WTC11 (cell line): ENCODE results near the gene UGT1A8.

Experiments
- CREB1 ChIP-seq: sonication (generic); formaldehyde crosslinking; IDR thresholded peaks from 2 replicates; pipeline ENCODE4 v1.8.0; 2023; ENCODE audit warnings: mild to moderate bottlenecking, missing genetic modification reagents
- CTCF ChIP-seq: fragments of 200-600 bp; IDR thresholded peaks from 2 replicates; pipeline ENCODE4 v1.8.0; 2022; ENCODE audit warnings: antibody characterized with exemption
- ETV6 ChIP-seq: sonication (generic); formaldehyde crosslinking; IDR thresholded peaks from 2 replicates; pipeline ENCODE4 v1.8.1; 2022; ENCODE audit warnings: mild to moderate bottlenecking, missing genetic modification reagents
- FOXP1 ChIP-seq: sonication (generic); formaldehyde crosslinking; IDR thresholded peaks from 2 replicates; pipeline ENCODE4 v1.8.0; 2022; ENCODE audit warnings: missing genetic modification reagents, mild to moderate bottlenecking, moderate library complexity, borderline replicate concordance
- GTF2I ChIP-seq: fragments of 250-450 bp; sonication (Bioruptor Pico); conservative IDR thresholded peaks from 2 replicates; pipeline ENCODE4 v1.4.0; 2021; ENCODE audit warnings: mild to moderate bottlenecking
- PREB ChIP-seq: sonication (generic); formaldehyde crosslinking; IDR thresholded peaks from 2 replicates; pipeline ENCODE4 v1.8.1; 2022; ENCODE audit warnings: mild to moderate bottlenecking, missing genetic modification reagents, moderate library complexity, borderline replicate concordance
- SP1 ChIP-seq: sonication (generic); formaldehyde crosslinking; conservative IDR thresholded peaks from 2 replicates; pipeline ENCODE4 v1.8.1; 2022; ENCODE audit warnings: missing genetic modification reagents
- ZNF121 ChIP-seq: sonication (generic); formaldehyde crosslinking; IDR thresholded peaks from 2 replicates; pipeline ENCODE4 v1.8.0; 2023; ENCODE audit warnings: missing genetic modification reagents
- TF ChIP-seq, protein P1 (sequence below): sonication (generic); formaldehyde crosslinking; IDR thresholded peaks from 2 replicates; pipeline ENCODE4 v1.8.0; 2022; ENCODE audit warnings: mild to moderate bottlenecking, missing genetic modification reagents
- TF ChIP-seq, protein P2 (sequence below): sonication (generic); formaldehyde crosslinking; IDR thresholded peaks from 2 replicates; pipeline ENCODE4 v1.8.0; 2023; ENCODE audit warnings: missing genetic modification reagents
- TF ChIP-seq, protein P3 (sequence below): sonication (generic); formaldehyde crosslinking; IDR thresholded peaks from 2 replicates; pipeline ENCODE4 v1.8.1; 2023; ENCODE audit warnings: mild to moderate bottlenecking, missing genetic modification reagents, borderline replicate concordance

DNA sequence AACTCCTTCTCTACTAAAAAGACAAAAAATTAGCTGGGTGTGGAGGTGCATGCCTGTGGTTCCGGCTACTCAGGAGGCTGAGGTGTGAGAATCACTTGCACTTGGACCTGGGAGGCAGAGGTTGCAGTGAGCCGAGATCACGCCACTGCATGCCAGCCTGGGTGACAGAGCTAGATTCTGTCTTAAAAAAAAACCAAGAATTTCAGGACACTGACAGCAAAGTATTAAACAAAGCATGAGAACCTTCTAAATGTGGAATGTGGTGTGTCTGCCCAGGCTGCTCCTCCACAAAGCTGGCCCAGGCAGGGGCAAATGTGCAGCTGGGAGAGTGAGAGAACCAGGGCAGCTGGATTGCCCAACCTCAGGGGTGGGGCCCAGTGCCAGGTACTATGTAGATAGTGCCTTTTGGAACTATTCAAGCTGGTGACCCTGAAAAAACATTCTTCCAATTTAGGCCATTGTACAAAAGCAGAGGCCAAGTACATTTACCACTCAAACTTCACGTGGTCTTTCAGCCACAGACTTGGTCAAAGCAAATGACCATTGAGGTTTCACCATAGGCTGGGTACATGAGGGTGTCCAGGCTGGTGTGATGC is 88.6 kb downstream of the UGT1A8 start:
- TF ChIP-seq CTCF (no peak), GTF2I (CRISPR knock-in tag) (no peak), PREB (CRISPR knock-in tag) (no peak), SP1 (CRISPR knock-in tag) (no peak), FOXP1 (CRISPR knock-in tag) (no peak), ZNF121 (CRISPR knock-in tag) (no peak), ETV6 (no peak), CREB1 (CRISPR knock-in tag) (no peak)
- TF ChIP-seq, protein P1, sequence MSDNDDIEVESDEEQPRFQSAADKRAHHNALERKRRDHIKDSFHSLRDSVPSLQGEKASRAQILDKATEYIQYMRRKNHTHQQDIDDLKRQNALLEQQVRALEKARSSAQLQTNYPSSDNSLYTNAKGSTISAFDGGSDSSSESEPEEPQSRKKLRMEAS: no peak
- TF ChIP-seq, protein P2, sequence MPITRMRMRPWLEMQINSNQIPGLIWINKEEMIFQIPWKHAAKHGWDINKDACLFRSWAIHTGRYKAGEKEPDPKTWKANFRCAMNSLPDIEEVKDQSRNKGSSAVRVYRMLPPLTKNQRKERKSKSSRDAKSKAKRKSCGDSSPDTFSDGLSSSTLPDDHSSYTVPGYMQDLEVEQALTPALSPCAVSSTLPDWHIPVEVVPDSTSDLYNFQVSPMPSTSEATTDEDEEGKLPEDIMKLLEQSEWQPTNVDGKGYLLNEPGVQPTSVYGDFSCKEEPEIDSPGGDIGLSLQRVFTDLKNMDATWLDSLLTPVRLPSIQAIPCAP (CRISPR knock-in tag): no peak
- TF ChIP-seq, protein P3, sequence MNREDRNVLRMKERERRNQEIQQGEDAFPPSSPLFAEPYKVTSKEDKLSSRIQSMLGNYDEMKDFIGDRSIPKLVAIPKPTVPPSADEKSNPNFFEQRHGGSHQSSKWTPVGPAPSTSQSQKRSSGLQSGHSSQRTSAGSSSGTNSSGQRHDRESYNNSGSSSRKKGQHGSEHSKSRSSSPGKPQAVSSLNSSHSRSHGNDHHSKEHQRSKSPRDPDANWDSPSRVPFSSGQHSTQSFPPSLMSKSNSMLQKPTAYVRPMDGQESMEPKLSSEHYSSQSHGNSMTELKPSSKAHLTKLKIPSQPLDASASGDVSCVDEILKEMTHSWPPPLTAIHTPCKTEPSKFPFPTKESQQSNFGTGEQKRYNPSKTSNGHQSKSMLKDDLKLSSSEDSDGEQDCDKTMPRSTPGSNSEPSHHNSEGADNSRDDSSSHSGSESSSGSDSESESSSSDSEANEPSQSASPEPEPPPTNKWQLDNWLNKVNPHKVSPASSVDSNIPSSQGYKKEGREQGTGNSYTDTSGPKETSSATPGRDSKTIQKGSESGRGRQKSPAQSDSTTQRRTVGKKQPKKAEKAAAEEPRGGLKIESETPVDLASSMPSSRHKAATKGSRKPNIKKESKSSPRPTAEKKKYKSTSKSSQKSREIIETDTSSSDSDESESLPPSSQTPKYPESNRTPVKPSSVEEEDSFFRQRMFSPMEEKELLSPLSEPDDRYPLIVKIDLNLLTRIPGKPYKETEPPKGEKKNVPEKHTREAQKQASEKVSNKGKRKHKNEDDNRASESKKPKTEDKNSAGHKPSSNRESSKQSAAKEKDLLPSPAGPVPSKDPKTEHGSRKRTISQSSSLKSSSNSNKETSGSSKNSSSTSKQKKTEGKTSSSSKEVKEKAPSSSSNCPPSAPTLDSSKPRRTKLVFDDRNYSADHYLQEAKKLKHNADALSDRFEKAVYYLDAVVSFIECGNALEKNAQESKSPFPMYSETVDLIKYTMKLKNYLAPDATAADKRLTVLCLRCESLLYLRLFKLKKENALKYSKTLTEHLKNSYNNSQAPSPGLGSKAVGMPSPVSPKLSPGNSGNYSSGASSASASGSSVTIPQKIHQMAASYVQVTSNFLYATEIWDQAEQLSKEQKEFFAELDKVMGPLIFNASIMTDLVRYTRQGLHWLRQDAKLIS (CRISPR knock-in tag): no peak
